HG03460 (cell line): ENCODE data around the gene QPRT.
"Not testable (repeated sequence)": the region's sequence is repeated elsewhere in the genome, so short reads cannot be mapped to it uniquely, and the experiment has no call there.

ENCODE experiments used
- ATAC-seq: cut with Tn5 transposase; IDR thresholded peaks from one replicate; pipeline ENCODE4 v1.9.1; 2021; ENCODE audit not compliant: unreplicated experiment

The QPRT gene

GRCh38 chr16:29678691-29679267, at the start of gene QPRT:
Gene QPRT, plus strand, starts transcription at chr16:29679180. Its CDS starts 18 bp downstream, at chr16:29679198.
- no peak for ATAC-seq

- not testable (repeated sequence) for ATAC-seq
Measured at GRCh38 chr16:29629318-29629717, 49.7 kb upstream of the QPRT start.

GRCh38 chr16:29631658-29632057, 47.3 kb upstream of the QPRT start:
- ATAC-seq, result not testable (repeated sequence)

- not testable (repeated sequence) for ATAC-seq
Measured at GRCh38 chr16:29635902-29636301, 43.1 kb upstream of the QPRT start.

DNA sequence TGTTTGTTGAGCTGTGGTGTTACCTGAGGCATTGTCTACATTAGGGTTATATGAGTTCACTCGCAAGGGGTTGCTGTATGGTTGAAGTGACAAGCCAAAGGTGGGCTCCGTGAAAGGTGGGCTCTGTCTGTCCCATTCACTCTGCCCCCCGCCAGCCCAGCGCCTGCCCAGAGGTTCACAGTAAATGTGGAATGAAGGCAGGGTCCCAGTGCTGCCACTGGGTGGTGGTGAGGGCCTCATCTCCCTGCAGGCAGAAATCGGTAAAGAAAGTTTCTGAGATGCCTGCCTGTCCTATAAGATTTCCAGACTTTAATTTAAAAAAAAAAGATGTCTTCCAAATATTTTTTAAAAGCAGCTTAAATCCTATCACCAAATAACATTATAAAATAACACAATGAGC, 42.6 kb upstream of the QPRT start:
- not testable (repeated sequence) for ATAC-seq

DNA sequence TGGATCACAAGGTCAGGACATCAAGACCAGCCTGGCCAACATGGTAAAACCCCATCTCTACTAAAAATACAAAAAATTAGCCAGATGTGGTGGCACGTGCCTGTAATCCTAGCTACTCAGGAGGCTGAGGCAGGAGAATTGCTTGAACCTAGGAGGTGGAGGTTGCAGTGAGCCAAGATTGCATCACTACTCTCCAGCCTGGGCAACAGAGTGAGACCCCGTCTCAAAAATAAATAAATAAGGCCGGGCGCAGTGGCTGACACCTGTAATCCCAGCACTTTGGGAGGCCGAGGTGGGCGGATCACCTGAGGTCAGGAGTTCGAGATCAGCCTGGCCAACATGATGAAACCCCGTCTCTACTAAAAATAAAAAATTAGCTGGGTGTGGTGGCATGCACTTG, 40.2 kb upstream of the QPRT start:
- not testable (repeated sequence) for ATAC-seq

GRCh38 chr16:29641561-29641960, 37.4 kb upstream of the QPRT start:
- no peak for ATAC-seq

GRCh38 chr16:29643596-29643995, 35.4 kb upstream of the QPRT start:
- ATAC-seq, result no peak

GRCh38 chr16:29644338-29644857, 34.6 kb upstream of the QPRT start:
- peak; percentile 49 for ATAC-seq

- no peak for ATAC-seq
Measured at GRCh38 chr16:29644973-29645693, 33.8 kb upstream of the QPRT start.

GRCh38 chr16:29645694-29646187, 33.2 kb upstream of the QPRT start:
- ATAC-seq, result no peak

DNA sequence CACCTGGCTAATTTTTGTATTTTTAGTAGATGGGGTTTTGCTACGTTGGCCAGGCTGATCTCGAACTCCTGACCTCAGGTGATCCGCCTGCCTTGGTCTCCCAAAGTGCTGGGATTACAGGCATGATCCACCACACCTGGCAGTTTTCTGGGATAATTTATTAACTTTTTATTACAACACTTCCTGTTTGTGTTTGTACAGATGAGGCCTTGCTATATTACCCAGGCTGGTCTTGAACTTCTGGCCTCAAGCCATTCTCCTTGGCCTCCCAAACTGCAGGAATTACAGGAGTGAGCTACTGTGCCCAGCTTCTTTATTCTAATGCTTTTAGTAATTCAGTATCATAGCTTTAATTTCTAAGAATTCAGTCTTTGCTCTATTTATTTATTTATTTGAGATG, 32.0 kb upstream of the QPRT start:
- ATAC-seq, result no peak

GRCh38 chr16:29649588-29650494, 29.1 kb upstream of the QPRT start:
- ATAC-seq, result no peak

DNA sequence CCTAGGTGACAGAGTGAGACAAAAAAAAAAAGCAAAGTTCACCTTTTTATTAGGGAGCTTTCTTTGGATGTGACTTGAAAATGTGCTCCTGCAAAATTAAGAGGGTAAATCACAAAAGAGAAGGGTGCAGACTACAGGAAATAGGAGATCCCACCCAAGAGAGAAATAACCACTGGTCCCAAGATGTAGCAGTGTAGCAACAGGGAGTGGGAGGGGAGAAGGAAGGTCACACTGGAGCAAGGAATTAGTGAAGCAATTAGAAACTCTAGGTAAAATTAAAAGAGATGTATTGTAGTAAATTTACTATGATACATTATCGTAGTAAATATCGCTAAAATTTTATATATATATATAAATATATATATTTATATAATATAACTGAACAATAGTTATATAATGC, 28.2 kb upstream of the QPRT start:
- ATAC-seq, result no peak

DNA sequence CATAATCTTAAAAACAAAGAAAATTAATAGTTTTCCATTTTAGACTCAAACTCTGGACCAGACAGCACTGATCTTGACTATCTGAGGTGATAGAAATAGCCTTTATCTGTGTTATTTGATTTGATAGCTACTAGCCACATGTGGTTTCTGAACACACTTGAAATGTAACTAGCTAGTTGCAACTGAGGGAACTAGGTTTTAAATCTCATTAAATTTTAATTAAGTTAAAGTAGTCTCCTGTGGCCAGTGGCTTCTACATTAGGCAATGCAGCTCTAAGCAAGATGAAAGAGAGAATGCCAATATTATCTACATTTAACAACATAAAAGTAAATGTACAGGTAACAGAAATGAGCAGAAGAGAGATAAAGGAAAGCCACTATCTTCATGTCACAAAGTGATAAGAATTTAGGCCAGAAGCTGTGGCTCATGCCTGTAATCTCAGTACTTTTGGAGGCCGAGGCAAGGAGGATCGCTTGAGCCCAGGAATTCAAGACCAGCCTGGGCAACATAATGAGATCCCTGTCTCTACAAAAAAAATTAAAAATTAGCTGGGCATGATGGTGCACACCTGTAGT, 27.1 kb upstream of the QPRT start:
- ATAC-seq, result no peak

- no peak for ATAC-seq
Measured at GRCh38 chr16:29653471-29653870, 25.5 kb upstream of the QPRT start.

- ATAC-seq, result not testable (repeated sequence)
Measured at GRCh38 chr16:29653890-29654289, 25.1 kb upstream of the QPRT start.

GRCh38 chr16:29656688-29657523, 22.1 kb upstream of the QPRT start:
- ATAC-seq, result no peak

DNA sequence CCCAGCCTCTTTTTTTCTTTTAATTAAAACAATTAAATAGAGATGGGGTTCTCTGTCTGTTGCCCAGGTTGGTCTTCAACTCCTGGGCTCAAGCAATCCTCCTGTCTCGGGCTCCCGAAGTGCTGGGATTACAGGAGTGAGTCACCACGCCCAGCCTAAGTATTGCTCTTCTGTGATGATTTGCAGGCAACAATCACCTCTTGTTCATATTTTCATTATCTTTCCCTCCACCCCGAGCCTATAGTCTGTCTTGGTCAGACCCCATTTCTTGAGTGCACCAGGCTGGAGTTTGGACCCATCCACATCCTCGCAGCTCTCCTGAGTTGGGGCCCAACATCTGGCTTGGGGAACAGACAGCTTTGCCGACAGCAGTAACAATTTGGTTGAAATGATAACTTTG, 20.3 kb upstream of the QPRT start:
- ATAC-seq, result no peak
